ENCODE data around the gene PRDM13.

PRDM13 gene

GRCh38 chr6:99602520-99603420 lies 3.9 kb upstream of the PRDM13 start:
- H4K91ac ChIP-seq (ENCODE audit: low read length), result no peak overlapping the region
- no peak overlapping the region for H3K9ac ChIP-seq (ENCODE audit: low read length)
- peak overlapping the region; percentile 34 for H2BK120ac ChIP-seq (ENCODE audit: low read depth, low read length)
- no peaks in the 10 kb centered on the region for H3K36me3 ChIP-seq (ENCODE audit: control insufficient read depth in 1 of 2, insufficient read depth in 2 of 2, low read depth in 1 of 2, low read length in 2 of 2)
- WGBS, result 6% methylated on average over 52 of the region's 54 CpGs
- peak overlapping the region; percentile 97 for H3K4me2 ChIP-seq (ENCODE audit: low read length, poor library complexity, severe bottlenecking)
- H2BK15ac ChIP-seq (ENCODE audit: low read depth, poor library complexity, severe bottlenecking), result no peak overlapping the region
- H3K14ac ChIP-seq (ENCODE audit: low read length in 2 of 2), result no peak overlapping the region
- H2AFZ ChIP-seq (ENCODE audit: low read depth, low read length), result no peak overlapping the region
- H3K4me3 ChIP-seq (ENCODE audit: insufficient read depth in 1 of 2, low read depth in 1 of 2, low read length in 2 of 2), result peak overlapping the region; percentile 14 to 73
- no peak overlapping the region for H2BK12ac ChIP-seq (ENCODE audit: low read length in 2 of 2)
- H4K8ac ChIP-seq (ENCODE audit: low read length), result no peak overlapping the region
- no peak overlapping the region for H3K18ac ChIP-seq (ENCODE audit: low read depth in 1 of 2, low read length in 2 of 2)
- DNase-seq, result no peak
- H3K27ac ChIP-seq (ENCODE audit: low read length, poor library complexity, severe bottlenecking), result no peak overlapping the region
- H3K27me3 ChIP-seq (ENCODE audit: control insufficient read depth in 1 of 2, insufficient read depth in 1 of 2, low read length in 2 of 2), result peaks cover 82 to 100% of the 10 kb centered on the region in 2 experiments
- H3K4me1 ChIP-seq (ENCODE audit: control insufficient read depth, insufficient read depth, low read depth, low read length), result peaks cover 16% of the 10 kb centered on the region
- no peak overlapping the region for H3K4ac ChIP-seq (ENCODE audit: low read depth in 1 of 2, low read length in 2 of 2)
- H2BK5ac ChIP-seq (ENCODE audit: low read depth, low read length, poor library complexity, severe bottlenecking), result no peak overlapping the region
- no peaks in the 10 kb centered on the region for H3K9me3 ChIP-seq (ENCODE audit: control insufficient read depth, low read length)
- H3K79me1 ChIP-seq (replicated peaks; ENCODE audit: low read length, poor library complexity, severe bottlenecking), result no peaks in the 10 kb centered on the region
- no peak overlapping the region for H2AK5ac ChIP-seq (ENCODE audit: low read length, severe bottlenecking)
- no peak overlapping the region for H3K23ac ChIP-seq (ENCODE audit: low read length in 2 of 2)

- Histone ChIP-seq H2BK5ac (ENCODE audit: low read depth, low read length, poor library complexity, severe bottlenecking) (no peak overlapping the region), H3K27ac (ENCODE audit: low read length, poor library complexity, severe bottlenecking) (no peak overlapping the region), H3K27me3 (ENCODE audit: control insufficient read depth in 1 of 2, insufficient read depth in 1 of 2, low read length in 2 of 2) (peaks cover 86 to 100% of the 10 kb centered on the region in 2 experiments), H2BK12ac (ENCODE audit: low read length in 2 of 2) (no peak overlapping the region), H3K4me1 (ENCODE audit: control insufficient read depth, insufficient read depth, low read depth, low read length) (peaks cover 18% of the 10 kb centered on the region), H3K4me2 (ENCODE audit: low read length, poor library complexity, severe bottlenecking) (peak overlapping the region; percentile 97), H2BK120ac (ENCODE audit: low read depth, low read length) (peak overlapping the region; percentile 34), H2AFZ (ENCODE audit: low read depth, low read length) (peak overlapping the region; percentile 43), H3K36me3 (ENCODE audit: control insufficient read depth in 1 of 2, insufficient read depth in 2 of 2, low read depth in 1 of 2, low read length in 2 of 2) (no peaks in the 10 kb centered on the region), H3K14ac (ENCODE audit: low read length in 2 of 2) (no peak overlapping the region), H3K4ac (ENCODE audit: low read depth in 1 of 2, low read length in 2 of 2) (no peak overlapping the region), H3K79me1 (replicated peaks; ENCODE audit: low read length, poor library complexity, severe bottlenecking) (no peaks in the 10 kb centered on the region), H3K18ac (ENCODE audit: low read depth in 1 of 2, low read length in 2 of 2) (no peak overlapping the region), H4K8ac (ENCODE audit: low read length) (no peak overlapping the region), H2AK5ac (ENCODE audit: low read length, severe bottlenecking) (no peak overlapping the region), H3K4me3 (ENCODE audit: insufficient read depth in 1 of 2, low read depth in 1 of 2, low read length in 2 of 2) (peak overlapping the region; percentile 35 to 73), H4K91ac (ENCODE audit: low read length) (no peak overlapping the region), H3K9ac (ENCODE audit: low read length) (no peak overlapping the region), H3K9me3 (ENCODE audit: control insufficient read depth, low read length) (no peaks in the 10 kb centered on the region), H3K23ac (ENCODE audit: low read length in 2 of 2) (peak overlapping the region in 1 of 2 experiments; percentile 70), H2BK15ac (ENCODE audit: low read depth, poor library complexity, severe bottlenecking) (no peak overlapping the region)
- no peak for DNase-seq
- WGBS, result under 1% methylated on average over 51 of the region's 55 CpGs
These were observed 3.0 kb upstream of the PRDM13 start for GRCh38 chr6:99603421-99604165.

- H4K91ac ChIP-seq (ENCODE audit: low read length), result no peak overlapping the region
- H3K4me3 ChIP-seq (ENCODE audit: insufficient read depth in 1 of 2, low read depth in 1 of 2, low read length in 2 of 2), result peak overlapping the region in 1 of 2 experiments; percentile 73
- no peak overlapping the region for H2BK15ac ChIP-seq (ENCODE audit: low read depth, poor library complexity, severe bottlenecking)
These were observed 2.2 kb upstream of the PRDM13 start for GRCh38 chr6:99604166-99605073.

More at GRCh38 chr6:99604166-99605073, 2.2 kb upstream of the PRDM13 start:
- Histone ChIP-seq H3K27ac (ENCODE audit: low read length, poor library complexity, severe bottlenecking) (no peak overlapping the region), H4K8ac (ENCODE audit: low read length) (no peak overlapping the region), H2BK120ac (ENCODE audit: low read depth, low read length) (no peak overlapping the region), H3K4me2 (ENCODE audit: low read length, poor library complexity, severe bottlenecking) (peak overlapping the region; percentile 97), H3K4me1 (ENCODE audit: control insufficient read depth, insufficient read depth, low read depth, low read length) (peaks cover 18% of the 10 kb centered on the region), H3K36me3 (ENCODE audit: control insufficient read depth in 1 of 2, insufficient read depth in 2 of 2, low read depth in 1 of 2, low read length in 2 of 2) (no peaks in the 10 kb centered on the region), H3K9me3 (ENCODE audit: control insufficient read depth, low read length) (no peaks in the 10 kb centered on the region), H3K18ac (ENCODE audit: low read depth in 1 of 2, low read length in 2 of 2) (no peak overlapping the region), H3K14ac (ENCODE audit: low read length in 2 of 2) (no peak overlapping the region), H2AK5ac (ENCODE audit: low read length, severe bottlenecking) (no peak overlapping the region), H3K4ac (ENCODE audit: low read depth in 1 of 2, low read length in 2 of 2) (no peak overlapping the region), H2BK5ac (ENCODE audit: low read depth, low read length, poor library complexity, severe bottlenecking) (no peak overlapping the region), H2BK12ac (ENCODE audit: low read length in 2 of 2) (no peak overlapping the region), H3K79me1 (replicated peaks; ENCODE audit: low read length, poor library complexity, severe bottlenecking) (no peaks in the 10 kb centered on the region), H3K27me3 (ENCODE audit: control insufficient read depth in 1 of 2, insufficient read depth in 1 of 2, low read length in 2 of 2) (peaks cover 92 to 100% of the 10 kb centered on the region in 2 experiments), H2AFZ (ENCODE audit: low read depth, low read length) (no peak overlapping the region), H3K9ac (ENCODE audit: low read length) (no peak overlapping the region), H3K23ac (ENCODE audit: low read length in 2 of 2) (no peak overlapping the region)
- WGBS, result 2% methylated on average over 27 of the region's 31 CpGs
- DNase-seq, result no peak

Measured in mesenchymal stem cell (in vitro differentiated cells and primary cell).